H1 (cell line): Measurements from ENCODE around the gene ATP1A1. TPM values are rescaled to one million over a fixed set of nuclear protein-coding genes. Genes with fewer than 3 reads are reported as not detected.

Source experiments
- CTCF ChIA-PET: fragments of 300-600 bp; sonication (Branson Sonifier 250); formaldehyde crosslinking; loops from one replicate; lab custom pipeline; 2021; ENCODE audit not compliant: partially characterized antibody; lab: Charles Lee
- POLR2A ChIA-PET: fragments of 300-600 bp; sonication (Branson Sonifier 250); formaldehyde crosslinking; loops from one replicate; lab custom pipeline; 2021; ENCODE audit warnings: inconsistent platforms; ENCODE audit not compliant: partially characterized antibody; lab: Charles Lee
- DNase-seq, 2 experiments: peaks; one replicate each; pipeline versions ENCODE4 v3.0.0 to v3.0.0-alpha.2; 2010 to 2022; ENCODE audit warnings: low spot score in 2 of 2, low read depth in 1 of 2, mixed read lengths in 1 of 2
- FAIRE-seq: peaks from 2 replicates; lab custom pipeline; 2011; peaks lifted over from hg19 to GRCh38; lab: Jason Lieb, UNC
- H2AFZ ChIP-seq: 2 replicates; pipeline ENCODE4 v1.8.1; 2012; ENCODE audit warnings: low read length, inconsistent platforms
- H2AK5ac ChIP-seq: 2 replicates; pipeline ENCODE4 v1.6.1; 2013; ENCODE audit warnings: low read depth, low read length
- H2BK120ac ChIP-seq: replicated peaks from 2 replicates; pipeline ENCODE3; 2013; ENCODE audit warnings: low read depth, low read length, inconsistent platforms
- H2BK12ac ChIP-seq: 2 replicates; pipeline ENCODE4 v1.6.1; 2013; ENCODE audit warnings: low read depth, low read length
- H2BK15ac ChIP-seq: 2 replicates; pipeline ENCODE4 v1.6.1; 2013; ENCODE audit warnings: low read length
- H2BK20ac ChIP-seq: 2 replicates; pipeline ENCODE4 v1.6.1; 2013; ENCODE audit warnings: low read length
- H2BK5ac ChIP-seq: 2 replicates; pipeline ENCODE4 v1.6.1; 2013; ENCODE audit warnings: low read depth, low read length
- H3K14ac ChIP-seq: 2 replicates; pipeline ENCODE4 v1.6.1; 2013; ENCODE audit warnings: inconsistent platforms; ENCODE audit not compliant: insufficient read length
- H3K18ac ChIP-seq: 2 replicates; pipeline ENCODE4 v1.6.1; 2013; ENCODE audit warnings: low read length; ENCODE audit errors: extremely low read depth
- H3K23ac ChIP-seq: 2 replicates; pipeline ENCODE4 v1.6.1; 2013; ENCODE audit warnings: inconsistent platforms; ENCODE audit not compliant: insufficient read length
- H3K23me2 ChIP-seq: 2 replicates; pipeline ENCODE4 v1.6.1; 2013; ENCODE audit warnings: low read depth, low read length
- H3K27ac ChIP-seq: 2 replicates; pipeline ENCODE4 v1.6.1; 2011; ENCODE audit warnings: low read depth, low read length, inconsistent platforms
- H3K27me3 ChIP-seq, 4 experiments: replicated peaks in 1 of 4; 1 replicate in 1 of 4; 2 replicates in 3 of 4; pipeline versions ENCODE4 v1.6.1 to v1.8.1; 2011 to 2013; ENCODE audit warnings: low read length in 3 of 4, mild to moderate bottlenecking in 3 of 4, inconsistent platforms in 2 of 4, mixed read lengths in 2 of 4, moderate library complexity in 1 of 4; ENCODE audit not compliant: control insufficient read depth in 3 of 4, insufficient read depth in 3 of 4; ENCODE audit errors: extremely low read depth in 1 of 4
- H3K36me3 ChIP-seq, 4 experiments: 2 replicates each; pipeline versions ENCODE4 v1.6.1 to v1.8.1; 2011 to 2013; ENCODE audit warnings: mild to moderate bottlenecking in 4 of 4, low read length in 3 of 4, moderate library complexity in 2 of 4, control low read depth in 1 of 4, inconsistent platforms in 1 of 4; ENCODE audit not compliant: insufficient read depth in 4 of 4, control insufficient read depth in 2 of 4
- H3K4ac ChIP-seq: replicated peaks from 2 replicates; pipeline ENCODE3; 2013; ENCODE audit warnings: low read length, low read depth, mixed read lengths, inconsistent platforms; ENCODE audit not compliant: insufficient read length
- H3K4me1 ChIP-seq, 4 experiments: replicated peaks in 1 of 4; 1 replicate in 1 of 4; 2 replicates in 3 of 4; pipeline versions ENCODE4 v1.6.1 to v1.8.1; 2011 to 2013; ENCODE audit warnings: low read length in 3 of 4, inconsistent platforms in 2 of 4, mixed read lengths in 1 of 4; ENCODE audit not compliant: insufficient read depth in 4 of 4, control insufficient read depth in 3 of 4
- H3K4me2 ChIP-seq, 2 experiments: 2 replicates each; pipeline versions ENCODE4 v1.6.1 to v1.8.1; 2011 to 2013; ENCODE audit warnings: low read depth in 2 of 2, low read length in 2 of 2, control low read depth in 1 of 2, inconsistent platforms in 1 of 2, mild to moderate bottlenecking in 1 of 2; ENCODE audit not compliant: insufficient read depth in 1 of 2
- H3K4me3 ChIP-seq, 4 experiments: fragments of 200-600, 300-600 bp in 1 of 4; sonication (generic), shearing (Covaris generic), sonication (Bioruptor Twin) in 1 of 4; 2 replicates each; pipeline versions ENCODE4 v1.5.1 to v1.8.1; 2011 to 2016; ENCODE audit warnings: low read length in 4 of 4, low read depth in 3 of 4, control low read depth in 2 of 4, inconsistent platforms in 2 of 4, mild to moderate bottlenecking in 2 of 4, mixed read lengths in 1 of 4, moderate library complexity in 1 of 4; ENCODE audit not compliant: insufficient read depth in 2 of 4; ENCODE audit errors: extremely low read depth in 1 of 4
- H3K56ac ChIP-seq: replicated peaks from 2 replicates; pipeline ENCODE3; 2013; ENCODE audit warnings: low read depth, mild to moderate bottlenecking, mixed read lengths, low read length, inconsistent platforms; ENCODE audit not compliant: insufficient read length
- H3K79me1 ChIP-seq: 2 replicates; pipeline ENCODE4 v1.6.1; 2013; ENCODE audit warnings: low read depth, low read length, control low read depth
- H3K79me2 ChIP-seq, 2 experiments: 2 replicates each; pipeline versions ENCODE4 v1.6.1 to v1.8.1; 2012 to 2013; ENCODE audit warnings: low read length in 2 of 2, mild to moderate bottlenecking in 2 of 2, inconsistent platforms in 1 of 2; ENCODE audit not compliant: insufficient read depth in 2 of 2, control insufficient read depth in 1 of 2
- H3K9ac ChIP-seq, 4 experiments: replicated peaks in 1 of 4; 1 replicate in 1 of 4; 2 replicates in 3 of 4; pipeline versions ENCODE4 v1.6.1 to v1.8.1; 2011 to 2013; ENCODE audit warnings: low read depth in 3 of 4, low read length in 3 of 4, control low read depth in 2 of 4, mild to moderate bottlenecking in 2 of 4, moderate library complexity in 2 of 4, inconsistent platforms in 1 of 4; ENCODE audit errors: extremely low read depth in 1 of 4
- H3K9me3 ChIP-seq, 2 experiments: 2 replicates each; pipeline versions ENCODE4 v1.6.1 to v1.8.1; 2012 to 2013; ENCODE audit warnings: mild to moderate bottlenecking in 2 of 2, moderate library complexity in 2 of 2, control low read depth in 1 of 2, inconsistent platforms in 1 of 2, low read depth in 1 of 2, low read length in 1 of 2, mixed read lengths in 1 of 2; ENCODE audit not compliant: insufficient read depth in 2 of 2
- H4K20me1 ChIP-seq, 2 experiments: replicated peaks in 1 of 2; 2 replicates each; pipeline versions ENCODE3 to v1.8.1; 2011 to 2013; ENCODE audit warnings: inconsistent platforms in 2 of 2, low read length in 2 of 2, mild to moderate bottlenecking in 1 of 2; ENCODE audit not compliant: insufficient read depth in 2 of 2, control insufficient read depth in 1 of 2
- H4K5ac ChIP-seq: 2 replicates; pipeline ENCODE4 v1.6.1; 2013; ENCODE audit warnings: low read length, low read depth, mixed read lengths, inconsistent platforms; ENCODE audit not compliant: insufficient read length
- H4K8ac ChIP-seq: 2 replicates; pipeline ENCODE4 v1.8.0; 2013; ENCODE audit warnings: mild to moderate bottlenecking, moderate library complexity, low read length, inconsistent platforms; ENCODE audit not compliant: insufficient read depth; ENCODE audit errors: extremely low read depth
- H4K91ac ChIP-seq: replicated peaks from 2 replicates; pipeline ENCODE3; 2013; ENCODE audit warnings: low read length, mixed read lengths, inconsistent platforms; ENCODE audit not compliant: insufficient read length
- BCL11A ChIP-seq, 2 experiments: IDR thresholded peaks; one replicate each; pipeline ENCODE4 v1.6.1; 2011; ENCODE audit warnings: low read depth in 2 of 2, low read length in 2 of 2, mild to moderate bottlenecking in 2 of 2
- BRCA1 ChIP-seq: IDR thresholded peaks from 2 replicates; pipeline ENCODE4 v1.6.1; 2012; ENCODE audit warnings: low read depth, low read length, improper control_type of control experiment
- CHD1 ChIP-seq: IDR thresholded peaks from 2 replicates; pipeline ENCODE4 v1.6.1; 2012; ENCODE audit warnings: low read depth, low read length, improper control_type of control experiment
- JUND ChIP-seq: IDR thresholded peaks from 2 replicates; pipeline ENCODE4 v1.6.1; 2011; ENCODE audit warnings: mild to moderate bottlenecking, improper control_type of control experiment, low read length
- KDM1A ChIP-seq: fragments of 200-600, 300-600 bp; sonication (generic); IDR thresholded peaks from 2 replicates; pipeline ENCODE4 v1.7.1; 2016; ENCODE audit warnings: mild to moderate bottlenecking, low read length, borderline replicate concordance
- POLR2A ChIP-seq, 2 experiments: IDR thresholded peaks; 1 replicate in 1 of 2; 2 replicates in 1 of 2; pipeline ENCODE4 v1.6.1; 2011; ENCODE audit warnings: low read depth in 2 of 2, low read length in 2 of 2, mild to moderate bottlenecking in 2 of 2; ENCODE audit errors: control extremely low read depth in 1 of 2
- POLR2AphosphoS5 ChIP-seq: IDR thresholded peaks from 2 replicates; pipeline ENCODE4 v1.6.1; 2011; ENCODE audit warnings: low read depth, low read length
- SAP30 ChIP-seq: fragments of 300-600 bp; sonication (generic); IDR thresholded peaks from 2 replicates; pipeline ENCODE4 v1.7.1; 2012; ENCODE audit warnings: low read length, moderate library complexity, mild to moderate bottlenecking, inconsistent platforms; ENCODE audit not compliant: insufficient read depth, insufficient replicate concordance
- SIX5 ChIP-seq: IDR thresholded peaks from 2 replicates; pipeline ENCODE4 v1.6.1; 2011; ENCODE audit warnings: mild to moderate bottlenecking, low read depth, low read length
- TAF7 ChIP-seq: optimal IDR thresholded peaks from 2 replicates; pipeline ENCODE3; 2011; ENCODE audit warnings: low read depth, mild to moderate bottlenecking, inconsistent platforms, low read length, moderate library complexity, borderline replicate concordance
- TBP ChIP-seq: IDR thresholded peaks from 2 replicates; pipeline ENCODE4 v1.6.1; 2011; ENCODE audit warnings: low read depth, low read length, improper control_type of control experiment
- TEAD4 ChIP-seq: IDR thresholded peaks from 2 replicates; pipeline ENCODE4 v1.6.1; 2012; ENCODE audit warnings: low read depth, low read length, inconsistent platforms, mixed read lengths
- USF2 ChIP-seq: IDR thresholded peaks from 2 replicates; pipeline ENCODE4 v1.6.1; 2011; ENCODE audit warnings: low read length, improper control_type of control experiment
- WGBS, 2 experiments: shearing (Covaris generic) in 1 of 2; methylation state at CpG; one replicate each; pipeline versions ENCODE4 v1.1.6 to v1.1.7; 2013 to 2015; ENCODE audit warnings: low lambda C conversion rate in 2 of 2, mixed read lengths in 2 of 2, inconsistent platforms in 1 of 2, low coverage in 1 of 2, missing lambda C conversion rate in 1 of 2; ENCODE audit not compliant: insufficient replicate concordance in 2 of 2, insufficient coverage in 1 of 2, insufficient read length in 1 of 2; ENCODE audit errors: extremely low coverage in 1 of 2, missing lambda C conversion rate in 1 of 2; 5-methylcytosine and 5-hydroxymethylcytosine counted together
- polyA plus RNA-seq, 7 experiments: library from polyadenylated mRNA; depleted of rRNA in 3 of 7; stranded (reverse) in 5 of 7; unstranded in 2 of 7; fragments of >200 nt in 5 of 7; fragments of 200-250 nt in 2 of 7; gene quantifications; 1 replicate in 5 of 7; 2 replicates in 1 of 7; 4 replicates in 1 of 7; pipeline versions ENCODE4 v1.2.1 to v1.2.3, GENCODE V29; 2011 to 2013; ENCODE audit warnings: missing spikeins in 2 of 7, mixed read lengths in 2 of 7
- total RNA-seq: library from RNA; stranded (reverse); fragmentation: NEBNext Ultra II Directional; extraction: Animal tissue kit (Norgen Biotek cat#: 25700); gene quantifications from 2 replicates; pipeline ENCODE4 v1.2.1, GENCODE V29; 2021
- TF ChIP-seq, protein P1 (sequence below): IDR thresholded peaks from 2 replicates; pipeline ENCODE4 v1.6.1; 2012; ENCODE audit warnings: inconsistent platforms

ATP1A1 gene
- total and polyA plus RNA-seq, 2 of the 8 experiments (the other 6 are each of a cell fraction or from before 2014, with no cell fraction given), result 222 to 325 TPM

DNA sequence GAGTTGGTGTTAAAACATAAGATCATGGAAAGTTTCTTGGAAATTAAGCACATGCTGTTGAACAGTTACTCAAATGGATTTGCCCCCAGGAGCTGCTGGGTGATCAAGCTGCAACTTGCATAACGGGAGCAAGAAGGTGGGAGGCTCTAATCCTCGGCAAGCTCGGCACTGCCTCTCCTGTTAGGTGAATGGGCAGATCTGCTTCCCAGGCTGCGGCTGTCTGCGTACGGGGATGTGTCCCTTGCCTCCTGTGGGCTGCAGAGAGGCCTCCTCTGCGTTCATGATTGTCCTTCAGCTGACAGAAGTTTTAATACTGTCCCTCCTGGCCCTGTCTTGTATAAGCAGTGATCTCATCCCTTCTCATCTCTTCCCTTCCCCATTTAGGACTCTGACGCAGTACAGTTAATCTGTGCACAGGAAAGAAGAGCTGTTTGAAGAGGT, 36.7 kb downstream of the ATP1A1 start:
- H2AFZ ChIP-seq, result no peak overlapping the region
- H3K9me3 ChIP-seq, result no peaks in the 10 kb centered on the region
- no peak overlapping the region for H3K27ac ChIP-seq
- H2BK12ac ChIP-seq, result no peak overlapping the region
- no peak overlapping the region for H2AK5ac ChIP-seq
- H3K4me1 ChIP-seq, result no peaks in the 10 kb centered on the region
- no peak overlapping the region for H3K56ac ChIP-seq
- no peak overlapping the region for H4K8ac ChIP-seq
- H4K5ac ChIP-seq, result no peak overlapping the region
- H3K27me3 ChIP-seq, result peaks cover 0 to under 1% (median 0%) of the 10 kb centered on the region in 4 experiments; a peak in 1 of 7 replicates
- H3K23me2 ChIP-seq, result no peaks in the 10 kb centered on the region
- H2BK20ac ChIP-seq, result no peak overlapping the region
- no peak overlapping the region for H3K23ac ChIP-seq
- H3K36me3 ChIP-seq, result peaks cover 0 to 28% (median 19%) of the 10 kb centered on the region in 4 experiments; a peak in 6 of 8 replicates
- no peak overlapping the region for H3K18ac ChIP-seq
- no peak overlapping the region for H3K4me3 ChIP-seq
- ChIA-PET POLR2A (interaction anchor here (0.9 kb wide), 1 partner anchor 8 kb away, joined by 3 read pairs; no protein-coding TSS in a partner anchor), CTCF (interaction anchor here (0.9 to 4.0 kb wide), 7 partner anchors 11 to 270 kb away, joined by 3 to 31 read pairs (median 4); no protein-coding TSS in a partner anchor)
- H2BK5ac ChIP-seq, result no peak overlapping the region
- H3K9ac ChIP-seq, result no peak overlapping the region
- no peak overlapping the region for H3K4me2 ChIP-seq
- FAIRE-seq, result no peak
- peaks cover 0 to 2% of the 10 kb centered on the region in 2 experiments for H4K20me1 ChIP-seq
- H3K79me1 ChIP-seq, result no peaks in the 10 kb centered on the region
- H4K91ac ChIP-seq, result no peak overlapping the region
- no peak overlapping the region for H3K14ac ChIP-seq
- no peak for DNase-seq
- no peak overlapping the region for H2BK120ac ChIP-seq
- no peak overlapping the region for H2BK15ac ChIP-seq
- no peak overlapping the region for H3K4ac ChIP-seq
- 87% methylated on average over 8 of the region's 8 CpGs; no CpG with 5 or more reads in 1 of the 2 experiments for WGBS, 2 experiments
- no peaks in the 10 kb centered on the region for H3K79me2 ChIP-seq
- TF ChIP-seq POLR2A (IDR thresholded peaks at IDR 0.05; ENCODE audit: control extremely low read depth in 1 of 2, low read depth in 2 of 2, low read length in 2 of 2), result no peak
- no peak for TF ChIP-seq TEAD4
- no peak for TF ChIP-seq USF2
- TF ChIP-seq BCL11A (IDR thresholded peaks at IDR 0.05; ENCODE audit: low read depth in 2 of 2, low read length in 2 of 2), result no peak
- no peak for TF ChIP-seq JUND
- no peak for TF ChIP-seq TBP
- TF ChIP-seq BRCA1, result no peak
- TF ChIP-seq CHD1, result no peak
- TF ChIP-seq TAF7, result no peak
- TF ChIP-seq SAP30, result no peak
- no peak for TF ChIP-seq SIX5
- TF ChIP-seq, protein P1, sequence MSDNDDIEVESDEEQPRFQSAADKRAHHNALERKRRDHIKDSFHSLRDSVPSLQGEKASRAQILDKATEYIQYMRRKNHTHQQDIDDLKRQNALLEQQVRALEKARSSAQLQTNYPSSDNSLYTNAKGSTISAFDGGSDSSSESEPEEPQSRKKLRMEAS, result no peak
- no peak for TF ChIP-seq POLR2AphosphoS5
- TF ChIP-seq KDM1A, result no peak
